Measurements from ENCODE around the gene LCN6. TPM values are rescaled to one million over a fixed set of nuclear protein-coding genes. Genes with fewer than 3 reads are reported as not detected.

LCN6 gene
- total RNA-seq, 4 donors from 2014 or later = 6.3 to 7.3 TPM; not detected in 2

DNA sequence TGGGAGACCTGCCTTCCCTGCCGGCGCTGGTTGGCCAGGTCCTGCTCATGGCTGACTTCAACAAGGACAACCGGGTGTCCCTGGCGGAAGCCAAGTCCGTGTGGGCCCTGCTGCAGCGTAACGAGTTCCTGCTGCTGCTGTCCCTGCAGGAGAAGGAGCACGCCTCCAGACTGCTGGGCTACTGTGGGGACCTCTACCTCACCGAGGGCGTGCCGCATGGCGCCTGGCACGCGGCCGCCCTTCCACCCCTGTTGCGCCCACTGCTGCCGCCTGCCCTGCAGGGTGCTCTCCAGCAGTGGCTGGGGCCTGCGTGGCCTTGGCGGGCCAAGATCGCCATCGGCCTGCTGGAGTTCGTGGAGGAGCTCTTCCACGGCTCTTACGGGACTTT is 25.4 kb downstream of the LCN6 start:
- TF ChIP-seq, protein P1, sequence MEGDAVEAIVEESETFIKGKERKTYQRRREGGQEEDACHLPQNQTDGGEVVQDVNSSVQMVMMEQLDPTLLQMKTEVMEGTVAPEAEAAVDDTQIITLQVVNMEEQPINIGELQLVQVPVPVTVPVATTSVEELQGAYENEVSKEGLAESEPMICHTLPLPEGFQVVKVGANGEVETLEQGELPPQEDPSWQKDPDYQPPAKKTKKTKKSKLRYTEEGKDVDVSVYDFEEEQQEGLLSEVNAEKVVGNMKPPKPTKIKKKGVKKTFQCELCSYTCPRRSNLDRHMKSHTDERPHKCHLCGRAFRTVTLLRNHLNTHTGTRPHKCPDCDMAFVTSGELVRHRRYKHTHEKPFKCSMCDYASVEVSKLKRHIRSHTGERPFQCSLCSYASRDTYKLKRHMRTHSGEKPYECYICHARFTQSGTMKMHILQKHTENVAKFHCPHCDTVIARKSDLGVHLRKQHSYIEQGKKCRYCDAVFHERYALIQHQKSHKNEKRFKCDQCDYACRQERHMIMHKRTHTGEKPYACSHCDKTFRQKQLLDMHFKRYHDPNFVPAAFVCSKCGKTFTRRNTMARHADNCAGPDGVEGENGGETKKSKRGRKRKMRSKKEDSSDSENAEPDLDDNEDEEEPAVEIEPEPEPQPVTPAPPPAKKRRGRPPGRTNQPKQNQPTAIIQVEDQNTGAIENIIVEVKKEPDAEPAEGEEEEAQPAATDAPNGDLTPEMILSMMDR (IDR thresholded peaks at IDR 0.05) = no peak
- no peak for TF ChIP-seq POLR2A (IDR thresholded peaks at IDR 0.05)
- WGBS, 2 donors = 84 to 95% methylated on average over 9 to 20 of the region's 24 CpGs
- no peak overlapping the region for H3K4me3 ChIP-seq (ENCODE audit: low read depth, poor library complexity, severe bottlenecking)
- intact Hi-C loops (cut with DNase I; ENCODE audit: low total_unique reads) = no loop called here
- no peak for DNase-seq (ENCODE audit: low spot score in 2 of 2)

DNA sequence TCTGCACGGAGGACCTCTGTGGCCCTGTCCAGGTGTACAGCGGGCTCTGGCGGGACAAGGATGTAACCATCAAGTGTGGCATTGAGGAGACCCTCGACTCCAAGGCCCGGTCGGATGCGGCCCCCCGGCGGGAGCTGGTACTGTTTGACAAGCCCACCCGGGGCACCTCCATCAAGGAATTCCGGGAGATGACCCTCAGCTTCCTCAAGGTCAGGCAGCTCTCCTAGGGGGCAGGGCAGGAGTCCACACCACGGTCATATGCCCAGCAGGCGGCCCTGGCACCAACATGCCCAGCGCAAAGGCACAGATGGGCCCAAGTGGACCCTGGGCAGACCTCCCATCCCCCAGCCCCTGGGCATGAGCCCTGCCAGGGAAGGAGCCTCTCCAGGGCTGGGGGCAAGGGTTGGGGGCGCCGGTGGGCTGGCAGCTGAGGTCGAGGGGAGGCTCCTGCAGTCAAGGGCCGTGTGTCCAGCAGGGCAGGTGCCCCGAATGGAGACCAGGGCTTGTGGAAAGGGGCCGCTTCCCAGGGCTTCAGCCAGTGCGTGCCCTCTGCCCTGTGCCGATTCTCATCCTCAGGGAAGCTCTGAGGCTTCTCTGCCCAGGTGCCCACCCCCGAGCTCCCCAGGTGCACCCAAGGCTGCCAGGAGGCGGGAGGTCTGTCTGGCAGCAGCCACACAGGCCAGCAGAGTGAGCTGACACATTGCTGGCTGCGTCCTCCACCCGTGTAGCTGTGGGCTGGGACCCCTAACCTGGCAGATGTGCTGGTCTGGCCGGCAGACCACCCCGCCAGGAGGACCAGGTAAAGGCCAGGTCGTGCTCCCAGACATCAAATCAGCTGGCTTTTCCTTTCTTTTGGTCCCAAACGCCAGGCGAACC is 26.0 kb downstream of the LCN6 start:
- whole genome bisulfite sequencing, 2 donors = 74 to 84% methylated on average over 8 to 23 of the region's 31 CpGs
- intact Hi-C loops (cut with DNase I; ENCODE audit: low total_unique reads) = no loop called here
- no peak overlapping the region for H3K4me3 ChIP-seq (ENCODE audit: low read depth, poor library complexity, severe bottlenecking)
- DNase-seq (ENCODE audit: low spot score in 2 of 2) = peak in 1 of 2 donors; percentile 86
- TF ChIP-seq, protein P1 (IDR thresholded peaks at IDR 0.05) = no peak
- TF ChIP-seq POLR2A (IDR thresholded peaks at IDR 0.05) = no peak

DNA sequence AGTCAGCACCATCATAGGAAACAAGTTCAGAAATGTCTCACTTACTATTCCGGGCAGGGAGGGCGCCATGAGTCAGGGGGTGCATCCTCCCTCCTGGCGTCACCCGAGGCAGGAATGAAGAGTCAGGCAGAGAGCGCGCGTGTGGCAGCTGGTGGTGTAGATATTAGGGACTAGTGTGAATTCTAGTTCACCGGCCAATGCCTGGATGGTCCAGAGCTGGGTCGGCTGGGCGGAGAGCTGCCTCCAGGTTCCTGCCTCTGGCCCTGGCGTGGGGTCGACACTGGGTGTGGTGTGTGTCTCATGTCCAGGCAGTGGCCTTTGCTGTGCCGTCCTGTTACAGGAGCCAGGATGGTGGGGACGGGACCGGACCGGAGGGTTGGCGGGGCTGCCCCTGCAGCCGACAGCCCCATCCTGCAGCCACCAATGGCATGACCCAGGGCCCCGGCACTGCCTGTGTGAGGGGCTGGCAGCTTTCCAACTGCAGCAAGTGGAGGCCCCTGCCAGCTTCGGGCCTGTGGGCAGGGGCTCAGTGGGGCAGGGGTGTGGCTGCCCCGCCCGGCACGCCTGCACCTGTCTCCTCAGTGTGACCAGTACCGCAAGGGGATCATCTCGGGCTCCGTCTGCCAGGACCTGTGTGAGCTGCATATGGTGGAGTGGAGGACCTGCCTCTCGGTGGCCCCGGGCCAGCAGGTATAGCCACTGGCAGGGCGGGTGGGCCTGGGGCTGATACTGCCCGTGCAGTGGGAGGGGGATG is 26.8 kb downstream of the LCN6 start:
- no peak for DNase-seq (ENCODE audit: low spot score in 2 of 2)
- no peak overlapping the region for H3K4me3 ChIP-seq (ENCODE audit: low read depth, poor library complexity, severe bottlenecking)
- intact Hi-C loops (cut with DNase I; ENCODE audit: low total_unique reads) = no loop called here
- 48 to 52% methylated on average over 23 to 30 of the region's 30 CpGs for WGBS, 2 donors
- TF ChIP-seq POLR2A (IDR thresholded peaks at IDR 0.05) = no peak
- TF ChIP-seq, protein P1 (IDR thresholded peaks at IDR 0.05) = no peak

DNA sequence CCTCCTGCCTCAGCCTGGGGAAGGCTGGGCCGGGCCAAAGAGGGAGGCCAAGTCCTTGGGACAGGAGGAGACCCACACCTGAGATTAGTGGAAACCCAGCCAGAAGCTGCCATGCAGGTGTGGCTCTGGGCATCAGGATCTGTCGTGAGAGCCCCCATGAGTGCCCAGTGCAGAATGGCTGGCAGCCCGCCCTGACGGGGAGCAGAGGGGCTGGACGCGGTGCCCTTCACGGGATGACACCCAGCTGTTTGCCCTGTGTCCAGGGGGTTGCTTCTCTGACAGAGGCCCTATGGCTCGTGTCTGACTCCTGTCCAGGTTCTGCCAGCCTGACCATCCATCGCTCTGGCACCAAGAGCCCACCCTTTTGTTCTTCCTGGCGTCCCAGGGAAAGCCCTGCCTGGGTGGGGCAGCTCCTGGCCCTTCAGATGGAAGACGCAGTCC is 27.4 kb downstream of the LCN6 start:
- 62 to 68% methylated on average over 5 to 10 of the region's 11 CpGs for WGBS, 2 donors
- intact Hi-C loops (cut with DNase I; ENCODE audit: low total_unique reads) = no loop called here
- H3K4me3 ChIP-seq (ENCODE audit: low read depth, poor library complexity, severe bottlenecking) = no peak overlapping the region
- TF ChIP-seq POLR2A (IDR thresholded peaks at IDR 0.05) = no peak
- TF ChIP-seq, protein P1 (IDR thresholded peaks at IDR 0.05) = no peak
- DNase-seq (ENCODE audit: low spot score in 2 of 2) = no peak

DNA sequence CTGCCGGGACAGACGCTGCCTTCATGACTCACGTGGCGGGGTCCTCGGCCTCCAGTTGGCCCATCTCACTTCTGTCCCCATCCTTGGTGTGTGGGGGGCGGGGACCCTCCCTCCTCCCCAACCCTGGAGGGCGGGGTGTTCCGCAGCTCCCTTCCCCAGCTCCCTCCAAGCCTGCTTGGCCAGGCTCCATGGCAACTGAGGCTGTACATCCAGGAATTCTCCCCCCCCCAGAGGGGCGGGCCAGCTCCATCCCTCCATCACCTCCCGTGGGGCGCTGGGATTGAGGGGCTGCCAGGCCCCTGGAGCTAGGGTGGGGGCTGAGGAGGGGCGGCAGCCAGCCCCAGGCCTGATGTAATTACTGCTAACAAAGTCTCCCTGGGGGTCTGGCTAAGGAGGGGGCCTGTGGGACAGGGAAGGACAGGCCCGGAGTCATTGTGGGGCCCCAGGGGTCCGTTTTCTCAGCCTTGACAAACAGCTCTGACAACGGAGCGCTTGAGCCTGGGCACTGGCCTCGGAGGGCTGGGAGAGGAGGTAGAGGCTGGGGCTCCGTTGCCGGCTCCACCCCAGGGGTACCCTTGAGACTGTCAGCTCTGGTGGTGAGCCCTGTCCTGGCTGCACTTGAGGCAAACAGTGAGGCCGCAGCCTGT is 28.0 kb downstream of the LCN6 start:
- TF ChIP-seq POLR2A (IDR thresholded peaks at IDR 0.05) = no peak
- TF ChIP-seq, protein P1 (IDR thresholded peaks at IDR 0.05) = no peak
- peak in 1 of 2 donors; percentile 85 for DNase-seq (ENCODE audit: low spot score in 2 of 2)
- no peak overlapping the region for H3K4me3 ChIP-seq (ENCODE audit: low read depth, poor library complexity, severe bottlenecking)
- WGBS, 2 donors = 26 to 50% methylated on average over 10 to 15 of the region's 20 CpGs
- intact Hi-C loops (cut with DNase I; ENCODE audit: low total_unique reads) = no loop called here
